HEK293 (cell line): ENCODE results near the gene MBP.
A peak's percentile ranks its signal among the peaks of the same experiment; 100 is the strongest.

Experiments used
- CTCF ChIA-PET: fragments of 350-600 bp; formaldehyde crosslinking; extraction: SDS; loops from one replicate; lab custom pipeline; 2021; ENCODE audit warnings: antibody characterized with exemption; lab: Yijun Ruan, JAX
- POLR2A ChIA-PET: fragments of 300-600 bp; formaldehyde crosslinking; extraction: SDS; loops from one replicate; lab custom pipeline; 2020; ENCODE audit warnings: antibody characterized with exemption, inconsistent platforms; lab: Yijun Ruan, JAX
- H3K27ac ChIP-seq: fragments of 200-500 bp; sonication (Bioruptor generic); 2 replicates; pipeline ENCODE4 v1.5.1; 2014; ENCODE audit warnings: low read depth, low read length, control low read depth, inconsistent platforms; ENCODE audit errors: extremely low read depth
- H3K36me3 ChIP-seq, 2 experiments: fragments of 200-500 bp in 1 of 2; sonication (Bioruptor generic) in 1 of 2; 1 replicate in 1 of 2; 2 replicates in 1 of 2; pipeline ENCODE4 v1.5.1; 2014 to 2017; ENCODE audit warnings: inconsistent platforms in 2 of 2, low read length in 2 of 2; ENCODE audit not compliant: control insufficient read depth in 2 of 2, insufficient read depth in 1 of 2
- H3K4me1 ChIP-seq: fragments of 200-500 bp; sonication (Bioruptor generic); 2 replicates; pipeline ENCODE4 v1.5.1; 2014; ENCODE audit warnings: mild to moderate bottlenecking, low read length, inconsistent platforms; ENCODE audit not compliant: control insufficient read depth, insufficient read depth
- H3K4me3 ChIP-seq: 2 replicates; pipeline ENCODE4 v1.5.1; 2011; ENCODE audit warnings: low read depth, mild to moderate bottlenecking, control low read depth, low read length, moderate library complexity
- H3K9me3 ChIP-seq: fragments of 200-500 bp; sonication (Bioruptor generic); 2 replicates; pipeline ENCODE4 v1.5.1; 2014; ENCODE audit warnings: low read depth, low read length, inconsistent platforms; ENCODE audit not compliant: control insufficient read depth, insufficient read depth
- BCL11B ChIP-seq: fragments of 450-650 bp; formaldehyde crosslinking; IDR thresholded peaks from 2 replicates; pipeline ENCODE4 v1.5.1; 2016; ENCODE audit warnings: low read depth, missing biosample characterization, missing genetic modification characterization
- EGR2 ChIP-seq: fragments of 450-650 bp; formaldehyde crosslinking; IDR thresholded peaks from 2 replicates; pipeline ENCODE4 v1.5.1; 2016; ENCODE audit warnings: low read depth, missing biosample characterization, missing genetic modification characterization
- GFI1B ChIP-seq: fragments of 450-650 bp; formaldehyde crosslinking; IDR thresholded peaks from 2 replicates; pipeline ENCODE4 v1.5.1; 2016; ENCODE audit warnings: missing biosample characterization, missing genetic modification characterization
- PATZ1 ChIP-seq: fragments of 450-650 bp; formaldehyde crosslinking; IDR thresholded peaks from 2 replicates; pipeline ENCODE4 v1.5.1; 2016; ENCODE audit warnings: missing biosample characterization, missing genetic modification characterization
- PRDM1 ChIP-seq: fragments of 450-650 bp; formaldehyde crosslinking; IDR thresholded peaks from 2 replicates; pipeline ENCODE4; 2016; ENCODE audit warnings: missing biosample characterization, missing genetic modification characterization
- PRDM10 ChIP-seq: fragments of 450-650 bp; formaldehyde crosslinking; IDR thresholded peaks from 2 replicates; pipeline ENCODE4 v1.5.1; 2016; ENCODE audit warnings: missing biosample characterization, missing genetic modification characterization
- ZEB2 ChIP-seq: fragments of 450-650 bp; formaldehyde crosslinking; IDR thresholded peaks from 2 replicates; pipeline ENCODE4 v1.5.1; 2016; ENCODE audit warnings: missing biosample characterization, missing genetic modification characterization
- ZFHX2 ChIP-seq: fragments of 450-650 bp; formaldehyde crosslinking; conservative IDR thresholded peaks from 2 replicates; pipeline ENCODE4 v1.5.1; 2016; ENCODE audit warnings: missing biosample characterization, missing genetic modification characterization
- ZNF266 ChIP-seq: fragments of 450-650 bp; formaldehyde crosslinking; IDR thresholded peaks from 2 replicates; pipeline ENCODE4 v1.5.1; 2016; ENCODE audit warnings: missing biosample characterization, missing genetic modification characterization, low read depth
- ZNF404 ChIP-seq: fragments of 450-650 bp; formaldehyde crosslinking; IDR thresholded peaks from 2 replicates; pipeline ENCODE4 v1.5.1; 2017; ENCODE audit warnings: missing biosample characterization, missing genetic modification characterization
- ZNF521 ChIP-seq: fragments of 450-650 bp; formaldehyde crosslinking; IDR thresholded peaks from 2 replicates; pipeline ENCODE4 v1.5.1; 2017; ENCODE audit warnings: missing biosample characterization, mild to moderate bottlenecking, missing genetic modification characterization
- ZNF555 ChIP-seq: fragments of 450-650 bp; formaldehyde crosslinking; conservative IDR thresholded peaks from 2 replicates; pipeline ENCODE4 v1.5.1; 2017; ENCODE audit warnings: missing biosample characterization, mild to moderate bottlenecking, missing genetic modification characterization, inconsistent platforms
- ZNF560 ChIP-seq: fragments of 450-650 bp; formaldehyde crosslinking; IDR thresholded peaks from 2 replicates; pipeline ENCODE4 v1.5.1; 2017; ENCODE audit warnings: missing biosample characterization, missing genetic modification characterization, borderline replicate concordance
- ZNF610 ChIP-seq: fragments of 450-650 bp; formaldehyde crosslinking; IDR thresholded peaks from 2 replicates; pipeline ENCODE4 v1.5.1; 2016; ENCODE audit warnings: missing biosample characterization, missing genetic modification characterization, borderline replicate concordance
- ZNF623 ChIP-seq: fragments of 450-650 bp; formaldehyde crosslinking; IDR thresholded peaks from 2 replicates; pipeline ENCODE4 v1.5.1; 2016; ENCODE audit warnings: missing biosample characterization, missing genetic modification characterization
- ZNF707 ChIP-seq: fragments of 450-650 bp; formaldehyde crosslinking; IDR thresholded peaks from 2 replicates; pipeline ENCODE4 v1.5.1; 2016; ENCODE audit warnings: missing biosample characterization, missing genetic modification characterization
- ZNF776 ChIP-seq: fragments of 450-650 bp; formaldehyde crosslinking; IDR thresholded peaks from 2 replicates; pipeline ENCODE4 v1.5.0; 2017; ENCODE audit warnings: missing biosample characterization, missing genetic modification characterization, borderline replicate concordance
- ZNF843 ChIP-seq: fragments of 450-650 bp; formaldehyde crosslinking; IDR thresholded peaks from 2 replicates; pipeline ENCODE4 v1.5.1; 2016; ENCODE audit warnings: missing biosample characterization, missing genetic modification characterization
- ZSCAN23 ChIP-seq: fragments of 450-650 bp; formaldehyde crosslinking; IDR thresholded peaks from 2 replicates; pipeline ENCODE4 v1.5.1; 2016; ENCODE audit warnings: missing biosample characterization, missing genetic modification characterization
- ZSCAN30 ChIP-seq: fragments of 450-650 bp; IDR thresholded peaks from 2 replicates; pipeline ENCODE4 v1.5.1; 2018; ENCODE audit warnings: missing biosample characterization, mild to moderate bottlenecking, missing genetic modification characterization, moderate library complexity

Gene MBP

GRCh38 chr18:76972846-76973519 lies 159.6 kb downstream of the MBP start (continued):
- TF ChIP-seq ZNF776, result no peak

- Histone ChIP-seq H3K36me3 (peaks cover 0 to 22% of the 10 kb centered on the region in 2 experiments), H3K27ac (no peak overlapping the region), H3K9me3 (no peaks in the 10 kb centered on the region), H3K4me1 (no peaks in the 10 kb centered on the region), H3K4me3 (no peak overlapping the region)
- ChIA-PET POLR2A (no interaction called here), CTCF (interaction anchor here (0.9 to 1.4 kb wide), 4 partner anchors 11 to 225 kb away, joined by 3 to 9 read pairs (median 3); no protein-coding TSS in a partner anchor)
- TF ChIP-seq ZNF843 (no peak), EGR2 (peak; percentile 88), ZNF623 (no peak), ZFHX2 (tag by site-specific recombination) (peak; percentile 85), GFI1B (no peak), ZNF707 (no peak), ZSCAN23 (tag by site-specific recombination) (no peak), ZSCAN30 (tag by site-specific recombination) (no peak), PRDM1 (tag by site-specific recombination) (no peak), ZNF521 (tag by site-specific recombination) (no peak), ZNF404 (no peak), ZEB2 (tag by site-specific recombination) (no peak)
Measured at GRCh38 chr18:76972241-76972640, 160.3 kb downstream of the MBP start.

GRCh38 chr18:76970770-76971559 lies 161.6 kb downstream of the MBP start:
- ChIA-PET CTCF (interaction anchor here (1.0 to 4.0 kb wide), 4 partner anchors 12 to 168 kb away, joined by 3 to 21 read pairs (median 6); no protein-coding TSS in a partner anchor), POLR2A (no interaction called here)

GRCh38 chr18:76967721-76968472 lies 164.7 kb downstream of the MBP start:
- no peaks in the 10 kb centered on the region for H3K4me1 ChIP-seq
- no peak overlapping the region for H3K27ac ChIP-seq
- H3K4me3 ChIP-seq, result no peak overlapping the region
- CTCF ChIA-PET, result interaction anchor here (0.6 to 4.0 kb wide), 3 partner anchors 10 to 44 kb away, joined by 3 to 21 read pairs (median 3); no protein-coding TSS in a partner anchor
- POLR2A ChIA-PET, result interaction anchor here (0.6 kb wide), 1 partner anchor 142 kb away, joined by 3 read pairs; no protein-coding TSS in a partner anchor
- no peaks in the 10 kb centered on the region for H3K9me3 ChIP-seq
- H3K36me3 ChIP-seq, result peaks cover 0 to 21% of the 10 kb centered on the region in 2 experiments
- TF ChIP-seq ZNF555 (tag by site-specific recombination) (no peak), ZNF707 (no peak), ZNF560 (tag by site-specific recombination) (no peak), BCL11B (tag by site-specific recombination) (no peak), ZNF610 (tag by site-specific recombination) (no peak), ZNF266 (no peak), PRDM10 (tag by site-specific recombination) (no peak)

More at GRCh38 chr18:76970770-76971559, 161.6 kb downstream of the MBP start:
- no peak overlapping the region for H3K4me3 ChIP-seq
- H3K27ac ChIP-seq, result no peak overlapping the region
- no peaks in the 10 kb centered on the region for H3K4me1 ChIP-seq
- H3K9me3 ChIP-seq, result no peaks in the 10 kb centered on the region
- H3K36me3 ChIP-seq, result peaks cover 0 to 29% of the 10 kb centered on the region in 2 experiments
- TF ChIP-seq PATZ1, result no peak
- TF ChIP-seq, all 188 proteins: peak for 0
